K562 (cell line): Measurements from ENCODE around the gene FAM98C.

Experiments used
- BACH1 ChIP-seq: fragments of 200-800 bp; sonication (Bioruptor generic); IDR thresholded peaks from 2 replicates; pipeline ENCODE4 v1.6.1; 2016; ENCODE audit warnings: missing genetic modification characterization, missing compliant biosample characterization
- CEBPB ChIP-seq: fragments of 450-650 bp; IDR thresholded peaks from 2 replicates; pipeline ENCODE4 v1.6.1; 2016; ENCODE audit warnings: missing genetic modification characterization, missing compliant biosample characterization
- JUND ChIP-seq, 2 experiments: IDR thresholded peaks; 2 replicates in 1 of 2; 3 replicates in 1 of 2; pipeline ENCODE4 v1.6.1; 2011; ENCODE audit warnings: borderline replicate concordance in 2 of 2, low read depth in 2 of 2, low read length in 2 of 2, improper control_type of control experiment in 1 of 2, missing biosample characterization in 1 of 2, missing genetic modification characterization in 1 of 2, missing genetic modification reagents in 1 of 2
- MYC ChIP-seq, 2 experiments: fragments of 250-450 bp in 1 of 2; sonication (Bioruptor Pico) in 1 of 2; IDR thresholded peaks; 2 replicates each; pipeline versions ENCODE4 v1.5.1 to v1.6.1; 2012 to 2021; ENCODE audit warnings: low read depth in 2 of 2, borderline replicate concordance in 1 of 2, improper control_type of control experiment in 1 of 2, low read length in 1 of 2, mild to moderate bottlenecking in 1 of 2, moderate library complexity in 1 of 2
- NBN ChIP-seq: fragments of 450-650 bp; IDR thresholded peaks from 2 replicates; pipeline ENCODE4 v1.6.1; 2016; ENCODE audit warnings: low read depth, mild to moderate bottlenecking
- POLR2A ChIP-seq: fragments of 450-650 bp; conservative IDR thresholded peaks from 2 replicates; pipeline ENCODE4 v1.6.1; 2016
- ZNF707 ChIP-seq: fragments of 250-450 bp; sonication (Bioruptor Pico); conservative IDR thresholded peaks from 2 replicates; pipeline ENCODE4 v1.8.0; 2022; ENCODE audit warnings: inconsistent platforms, mild to moderate bottlenecking, moderate library complexity
- ZNF717 ChIP-seq: fragments of 250-450 bp; sonication (Bioruptor Pico); IDR thresholded peaks from 2 replicates; pipeline ENCODE4 v1.5.0; 2021
- TF ChIP-seq, protein P1 (sequence below): sonication (generic); formaldehyde crosslinking; IDR thresholded peaks from 2 replicates; pipeline ENCODE4 v1.9.0; 2022; ENCODE audit warnings: mild to moderate bottlenecking, missing genetic modification reagents
- TF ChIP-seq, protein P2 (sequence below): fragments of 200-800 bp; sonication (Bioruptor generic); IDR thresholded peaks from 2 replicates; pipeline ENCODE4 v1.6.1; 2017; ENCODE audit warnings: missing genetic modification characterization, missing compliant biosample characterization
- TF ChIP-seq, protein P3 (sequence below): fragments of 450-650 bp; formaldehyde crosslinking; conservative IDR thresholded peaks from 2 replicates; pipeline ENCODE4 v1.4.0; 2022; ENCODE audit warnings: mild to moderate bottlenecking, missing genetic modification characterization
- TF ChIP-seq, protein P4 (sequence below), 2 experiments: fragments of 450-650 bp; formaldehyde crosslinking in 1 of 2; IDR thresholded peaks; 2 replicates each; pipeline versions ENCODE4 v1.4.0 to v1.6.1; 2014 to 2020; ENCODE audit warnings: mild to moderate bottlenecking in 2 of 2, borderline replicate concordance in 1 of 2, low read depth in 1 of 2

DNA sequence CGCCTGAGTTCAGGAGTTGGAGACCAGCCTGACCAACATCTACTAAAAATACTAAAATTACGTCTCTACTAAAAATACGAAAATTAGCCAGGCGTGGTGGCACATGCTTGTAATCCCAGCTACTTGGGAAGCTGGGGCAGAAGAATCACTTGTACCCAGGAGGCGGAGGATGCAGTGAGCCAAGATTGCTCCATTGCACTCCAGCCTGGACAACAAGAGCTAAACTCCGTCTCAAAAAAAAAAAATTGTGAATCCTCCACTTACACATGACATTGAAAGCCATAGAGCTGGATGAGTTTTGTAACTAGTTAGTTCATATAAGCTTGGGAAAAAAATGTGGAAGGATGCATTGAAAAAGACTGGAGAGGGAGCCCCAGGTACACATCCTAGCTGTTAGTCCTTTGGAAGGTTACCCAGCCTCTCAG, 29.0 kb upstream of the FAM98C start:
- TF ChIP-seq JUND (IDR thresholded peaks at IDR 0.05; ENCODE audit: borderline replicate concordance, low read depth, low read length) (no peak), JUND (tag; IDR thresholded peaks at IDR 0.05; ENCODE audit: borderline replicate concordance, low read depth, low read length) (no peak), CEBPB (tag) (no peak), POLR2A (no peak), MYC (IDR thresholded peaks at IDR 0.05; ENCODE audit: low read depth, low read length) (no peak), MYC (CRISPR knock-in tag; IDR thresholded peaks at IDR 0.05; ENCODE audit: borderline replicate concordance, low read depth) (no peak), BACH1 (tag) (no peak), ZNF707 (CRISPR knock-in tag) (no peak), NBN (no peak), ZNF717 (no peak)
- TF ChIP-seq, protein P1, sequence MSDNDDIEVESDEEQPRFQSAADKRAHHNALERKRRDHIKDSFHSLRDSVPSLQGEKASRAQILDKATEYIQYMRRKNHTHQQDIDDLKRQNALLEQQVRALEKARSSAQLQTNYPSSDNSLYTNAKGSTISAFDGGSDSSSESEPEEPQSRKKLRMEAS (CRISPR knock-in tag): no peak
- TF ChIP-seq, protein P2, sequence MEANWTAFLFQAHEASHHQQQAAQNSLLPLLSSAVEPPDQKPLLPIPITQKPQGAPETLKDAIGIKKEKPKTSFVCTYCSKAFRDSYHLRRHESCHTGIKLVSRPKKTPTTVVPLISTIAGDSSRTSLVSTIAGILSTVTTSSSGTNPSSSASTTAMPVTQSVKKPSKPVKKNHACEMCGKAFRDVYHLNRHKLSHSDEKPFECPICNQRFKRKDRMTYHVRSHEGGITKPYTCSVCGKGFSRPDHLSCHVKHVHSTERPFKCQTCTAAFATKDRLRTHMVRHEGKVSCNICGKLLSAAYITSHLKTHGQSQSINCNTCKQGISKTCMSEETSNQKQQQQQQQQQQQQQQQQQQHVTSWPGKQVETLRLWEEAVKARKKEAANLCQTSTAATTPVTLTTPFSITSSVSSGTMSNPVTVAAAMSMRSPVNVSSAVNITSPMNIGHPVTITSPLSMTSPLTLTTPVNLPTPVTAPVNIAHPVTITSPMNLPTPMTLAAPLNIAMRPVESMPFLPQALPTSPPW (CRISPR knock-in tag): no peak
- TF ChIP-seq, protein P3, sequence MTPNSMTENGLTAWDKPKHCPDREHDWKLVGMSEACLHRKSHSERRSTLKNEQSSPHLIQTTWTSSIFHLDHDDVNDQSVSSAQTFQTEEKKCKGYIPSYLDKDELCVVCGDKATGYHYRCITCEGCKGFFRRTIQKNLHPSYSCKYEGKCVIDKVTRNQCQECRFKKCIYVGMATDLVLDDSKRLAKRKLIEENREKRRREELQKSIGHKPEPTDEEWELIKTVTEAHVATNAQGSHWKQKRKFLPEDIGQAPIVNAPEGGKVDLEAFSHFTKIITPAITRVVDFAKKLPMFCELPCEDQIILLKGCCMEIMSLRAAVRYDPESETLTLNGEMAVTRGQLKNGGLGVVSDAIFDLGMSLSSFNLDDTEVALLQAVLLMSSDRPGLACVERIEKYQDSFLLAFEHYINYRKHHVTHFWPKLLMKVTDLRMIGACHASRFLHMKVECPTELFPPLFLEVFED (CRISPR knock-in tag): no peak
- TF ChIP-seq, protein P4, sequence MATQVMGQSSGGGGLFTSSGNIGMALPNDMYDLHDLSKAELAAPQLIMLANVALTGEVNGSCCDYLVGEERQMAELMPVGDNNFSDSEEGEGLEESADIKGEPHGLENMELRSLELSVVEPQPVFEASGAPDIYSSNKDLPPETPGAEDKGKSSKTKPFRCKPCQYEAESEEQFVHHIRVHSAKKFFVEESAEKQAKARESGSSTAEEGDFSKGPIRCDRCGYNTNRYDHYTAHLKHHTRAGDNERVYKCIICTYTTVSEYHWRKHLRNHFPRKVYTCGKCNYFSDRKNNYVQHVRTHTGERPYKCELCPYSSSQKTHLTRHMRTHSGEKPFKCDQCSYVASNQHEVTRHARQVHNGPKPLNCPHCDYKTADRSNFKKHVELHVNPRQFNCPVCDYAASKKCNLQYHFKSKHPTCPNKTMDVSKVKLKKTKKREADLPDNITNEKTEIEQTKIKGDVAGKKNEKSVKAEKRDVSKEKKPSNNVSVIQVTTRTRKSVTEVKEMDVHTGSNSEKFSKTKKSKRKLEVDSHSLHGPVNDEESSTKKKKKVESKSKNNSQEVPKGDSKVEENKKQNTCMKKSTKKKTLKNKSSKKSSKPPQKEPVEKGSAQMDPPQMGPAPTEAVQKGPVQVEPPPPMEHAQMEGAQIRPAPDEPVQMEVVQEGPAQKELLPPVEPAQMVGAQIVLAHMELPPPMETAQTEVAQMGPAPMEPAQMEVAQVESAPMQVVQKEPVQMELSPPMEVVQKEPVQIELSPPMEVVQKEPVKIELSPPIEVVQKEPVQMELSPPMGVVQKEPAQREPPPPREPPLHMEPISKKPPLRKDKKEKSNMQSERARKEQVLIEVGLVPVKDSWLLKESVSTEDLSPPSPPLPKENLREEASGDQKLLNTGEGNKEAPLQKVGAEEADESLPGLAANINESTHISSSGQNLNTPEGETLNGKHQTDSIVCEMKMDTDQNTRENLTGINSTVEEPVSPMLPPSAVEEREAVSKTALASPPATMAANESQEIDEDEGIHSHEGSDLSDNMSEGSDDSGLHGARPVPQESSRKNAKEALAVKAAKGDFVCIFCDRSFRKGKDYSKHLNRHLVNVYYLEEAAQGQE (IDR thresholded peaks at IDR 0.05; ENCODE audit: borderline replicate concordance): no peak
- TF ChIP-seq, protein P4 (CRISPR knock-in tag; IDR thresholded peaks at IDR 0.05; ENCODE audit: low read depth): no peak
